RWPE2 (cell line): ENCODE data around the gene PIGT.

Experiments used
- ATAC-seq: fragments of 200-7000 bp; cut with Tn5 transposase; 3 replicates; pipeline ENCODE4 v1.9.1; 2021; ENCODE audit warnings: low read depth
- DNase-seq: peaks from one replicate; pipeline ENCODE4 v3.0.0-alpha.2; 2020; ENCODE audit warnings: low spot score
- H3K27ac ChIP-seq: fragments of 450-650 bp; 2 replicates; pipeline ENCODE4 v1.5.1; 2017; ENCODE audit warnings: mild to moderate bottlenecking; ENCODE audit not compliant: poor library complexity, severe bottlenecking
- H3K27me3 ChIP-seq: fragments of 250-450 bp; sonication (Bioruptor Pico); 2 replicates; pipeline ENCODE4 v1.5.1; 2021; ENCODE audit warnings: mild to moderate bottlenecking, moderate library complexity; ENCODE audit not compliant: insufficient read depth, poor library complexity, severe bottlenecking
- H3K36me3 ChIP-seq: fragments of 250-450 bp; sonication (Bioruptor Pico); 2 replicates; pipeline ENCODE4 v1.5.1; 2020; ENCODE audit warnings: low read depth, mild to moderate bottlenecking, moderate library complexity
- H3K4me1 ChIP-seq: fragments of 250-450 bp; sonication (Bioruptor Pico); 2 replicates; pipeline ENCODE4 v1.5.1; 2021; ENCODE audit warnings: mild to moderate bottlenecking, moderate library complexity; ENCODE audit not compliant: insufficient read depth, poor library complexity, severe bottlenecking
- H3K4me3 ChIP-seq: fragments of 250-450 bp; sonication (Bioruptor Pico); 2 replicates; pipeline ENCODE4 v1.5.1; 2021; ENCODE audit warnings: mild to moderate bottlenecking, moderate library complexity; ENCODE audit not compliant: severe bottlenecking
- H3K9me3 ChIP-seq: fragments of 250-450 bp; sonication (Bioruptor Pico); 2 replicates; pipeline ENCODE4 v1.5.1; 2021; ENCODE audit warnings: mild to moderate bottlenecking, moderate library complexity; ENCODE audit not compliant: severe bottlenecking
- CTCF ChIP-seq: fragments of 450-650 bp; IDR thresholded peaks from one replicate; pipeline ENCODE4 v1.5.1; 2017; ENCODE audit warnings: mild to moderate bottlenecking, moderate library complexity; ENCODE audit not compliant: poor library complexity, severe bottlenecking

The PIGT gene

GRCh38 chr20:45387274-45387673, 28.7 kb upstream of the PIGT start:
- Histone ChIP-seq H3K4me1 (peaks cover 3% of the 10 kb centered on the region), H3K27me3 (no peaks in the 10 kb centered on the region), H3K36me3 (no peaks in the 10 kb centered on the region), H3K4me3 (no peak overlapping the region), H3K27ac (no peak overlapping the region), H3K9me3 (no peaks in the 10 kb centered on the region)
- DNase-seq (no peak), ATAC-seq (no peak)
- TF ChIP-seq CTCF, result no peak

GRCh38 chr20:45390931-45391330, 25.0 kb upstream of the PIGT start:
- H3K9me3 ChIP-seq, result no peaks in the 10 kb centered on the region
- TF ChIP-seq CTCF, result no peak
- no peak for ATAC-seq
- no peak overlapping the region for H3K27ac ChIP-seq
- no peak overlapping the region for H3K4me3 ChIP-seq
- no peaks in the 10 kb centered on the region for H3K4me1 ChIP-seq
- no peak for DNase-seq
- H3K27me3 ChIP-seq, result no peaks in the 10 kb centered on the region
- H3K36me3 ChIP-seq, result no peaks in the 10 kb centered on the region

GRCh38 chr20:45391559-45391958, 24.4 kb upstream of the PIGT start:
- H3K27ac ChIP-seq, result no peak overlapping the region
- no peaks in the 10 kb centered on the region for H3K4me1 ChIP-seq
- H3K9me3 ChIP-seq, result no peaks in the 10 kb centered on the region
- no peak for ATAC-seq
- no peaks in the 10 kb centered on the region for H3K36me3 ChIP-seq
- DNase-seq, result no peak
- H3K4me3 ChIP-seq, result no peak overlapping the region
- no peak for TF ChIP-seq CTCF
- H3K27me3 ChIP-seq, result no peaks in the 10 kb centered on the region

GRCh38 chr20:45392733-45393132, 23.2 kb upstream of the PIGT start:
- ATAC-seq (peak; percentile 50; the same call in 2 of the 3 replicates), DNase-seq (no peak)
- no peak overlapping the region for H3K4me3 ChIP-seq
- no peaks in the 10 kb centered on the region for H3K4me1 ChIP-seq
- H3K36me3 ChIP-seq, result no peaks in the 10 kb centered on the region
- H3K9me3 ChIP-seq, result no peaks in the 10 kb centered on the region
- no peaks in the 10 kb centered on the region for H3K27me3 ChIP-seq
- peak; percentile 67 for TF ChIP-seq CTCF
- H3K27ac ChIP-seq, result no peak overlapping the region

- Histone ChIP-seq H3K4me1 (no peaks in the 10 kb centered on the region), H3K4me3 (no peak overlapping the region), H3K9me3 (peaks cover 5% of the 10 kb centered on the region), H3K36me3 (no peaks in the 10 kb centered on the region), H3K27me3 (no peaks in the 10 kb centered on the region), H3K27ac (no peak overlapping the region)
- peak; percentile 9; the same call in 1 of the 3 replicates for ATAC-seq
- no peak for TF ChIP-seq CTCF
- DNase-seq, result peak; percentile 79
Observed at GRCh38 chr20:45394221-45395113, 21.5 kb upstream of the PIGT start.
